SU-DHL-6 (cell line): ENCODE results near the gene CADM4.

Experiments used
- H2AFZ ChIP-seq: fragments of 200-600 bp; sonication (generic); 2 replicates; pipeline ENCODE4 v1.6.1; 2014; ENCODE audit warnings: low read depth, mild to moderate bottlenecking, moderate library complexity, mixed read lengths, antibody characterized with exemption, low read length; ENCODE audit not compliant: severe bottlenecking
- H3F3A ChIP-seq: fragments of 200-600 bp; shearing (Covaris generic); 2 replicates; pipeline ENCODE4 v1.6.0; 2016; ENCODE audit warnings: antibody characterized with exemption, mild to moderate bottlenecking; ENCODE audit not compliant: insufficient read depth
- H3K27ac ChIP-seq: fragments of 200-600 bp; sonication (generic); 2 replicates; pipeline ENCODE4 v1.5.1; 2016; ENCODE audit warnings: low read depth, mild to moderate bottlenecking, low read length, moderate library complexity, mixed read lengths
- H3K27me3 ChIP-seq: fragments of 200-600 bp; sonication (generic), shearing (Covaris generic); 2 replicates; pipeline ENCODE4 v1.6.0; 2014; ENCODE audit warnings: mild to moderate bottlenecking, low read length
- H3K36me3 ChIP-seq: fragments of 200-600 bp; sonication (generic); 2 replicates; pipeline ENCODE4 v1.6.1; 2014; ENCODE audit warnings: mild to moderate bottlenecking, low read length, mixed read lengths
- H3K4me2 ChIP-seq: fragments of 300-600, 200-600 bp; shearing (Covaris generic), sonication (generic); 2 replicates; pipeline ENCODE4 v1.6.0; 2014; ENCODE audit warnings: low read length, low read depth, mild to moderate bottlenecking; ENCODE audit not compliant: poor library complexity, severe bottlenecking
- H3K4me3 ChIP-seq: fragments of 200-600 bp; sonication (generic); 2 replicates; pipeline ENCODE4 v1.5.1; 2014; ENCODE audit warnings: antibody characterized with exemption, low read length, mild to moderate bottlenecking, mixed read lengths; ENCODE audit not compliant: insufficient read depth, poor library complexity, severe bottlenecking
- H3K79me2 ChIP-seq: fragments of 200-600 bp; sonication (generic); 2 replicates; pipeline ENCODE4 v1.6.1; 2014; ENCODE audit warnings: mild to moderate bottlenecking, low read length, moderate library complexity; ENCODE audit not compliant: insufficient read depth
- H3K9ac ChIP-seq: fragments of 200-600 bp; sonication (generic); 2 replicates; pipeline ENCODE4 v1.7.0; 2014; ENCODE audit warnings: mild to moderate bottlenecking, low read length
- H3K9me2 ChIP-seq: fragments of 200-600 bp; sonication (generic); replicated peaks from 2 replicates; pipeline ENCODE4 v1.6.1; 2014; ENCODE audit warnings: low read length; ENCODE audit not compliant: insufficient read depth
- H3K9me3 ChIP-seq: fragments of 200-600 bp; sonication (generic); 2 replicates; pipeline ENCODE4 v1.6.1; 2014; ENCODE audit warnings: low read length, mixed read lengths; ENCODE audit not compliant: insufficient read depth
- H4K20me1 ChIP-seq: fragments of 200-600 bp; sonication (generic); 2 replicates; pipeline ENCODE4 v1.6.1; 2014; ENCODE audit warnings: low read depth, mild to moderate bottlenecking, antibody characterized with exemption, low read length, moderate library complexity, mixed read lengths
- CTCF ChIP-seq: fragments of 200-600 bp; sonication (generic); IDR thresholded peaks from one replicate; pipeline ENCODE4 v1.5.1; 2017; ENCODE audit warnings: antibody characterized with exemption, mild to moderate bottlenecking, low read length, moderate library complexity; ENCODE audit not compliant: insufficient read depth, poor library complexity, severe bottlenecking
- EZH2phosphoT487 ChIP-seq: fragments of 200-600 bp; sonication (generic), shearing (Covaris generic); conservative IDR thresholded peaks from 2 replicates; pipeline ENCODE4 v1.6.1; 2018; ENCODE audit warnings: mild to moderate bottlenecking, antibody characterized with exemption, low read length, moderate library complexity, mixed read lengths

CADM4 gene

DNA sequence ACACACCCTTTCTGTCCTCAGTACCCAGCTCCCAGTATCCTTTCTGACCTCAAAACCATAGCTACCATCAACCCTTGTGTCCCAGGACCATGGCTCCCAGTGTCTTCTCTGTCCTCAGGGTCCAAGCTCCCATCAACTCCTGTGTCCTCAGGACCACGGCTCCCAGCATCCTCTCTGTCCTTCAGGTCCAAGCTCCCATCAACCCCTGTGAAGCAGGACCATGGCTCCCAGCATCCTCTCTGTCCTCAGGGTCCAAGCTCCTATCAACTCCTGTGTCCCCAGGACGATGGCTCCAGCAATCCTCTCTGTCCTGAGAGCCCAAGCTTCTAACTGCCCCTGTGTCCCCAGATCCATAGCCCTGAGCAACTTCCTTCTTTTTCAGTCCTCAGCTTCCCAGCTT, 1.7 kb upstream of the CADM4 start:
- no peaks in the 10 kb centered on the region for H4K20me1 ChIP-seq
- no peaks in the 10 kb centered on the region for H3K27me3 ChIP-seq

DNA sequence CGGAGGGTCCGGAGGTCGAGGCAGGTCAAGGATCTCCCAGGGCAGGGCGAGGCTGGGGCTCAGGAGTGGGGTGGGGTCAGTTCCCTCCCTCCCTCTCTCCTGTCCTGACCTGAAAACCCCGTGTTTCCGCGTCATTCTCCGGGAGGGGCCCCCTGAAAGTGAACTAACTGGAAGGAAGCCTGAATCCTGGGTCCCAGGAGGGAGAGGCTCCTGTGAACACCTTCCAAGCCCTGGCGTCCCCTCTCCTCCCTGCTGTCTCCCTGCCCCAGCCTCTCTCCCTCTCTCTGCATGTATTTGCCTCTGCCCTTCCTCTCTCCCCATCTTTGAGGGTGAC, 741 bp upstream of the CADM4 start:
- no peak for TF ChIP-seq CTCF
- TF ChIP-seq EZH2phosphoT487: no peak
- no peaks in the 10 kb centered on the region for H3K27me3 ChIP-seq
- H3K79me2 ChIP-seq: no peaks in the 10 kb centered on the region
- H3K36me3 ChIP-seq: no peaks in the 10 kb centered on the region
- no peaks in the 10 kb centered on the region for H3F3A ChIP-seq
- no peak overlapping the region for H3K4me3 ChIP-seq
- H3K9me3 ChIP-seq: no peaks in the 10 kb centered on the region
- no peak overlapping the region for H2AFZ ChIP-seq
- H3K27ac ChIP-seq: no peak overlapping the region
- no peaks in the 10 kb centered on the region for H4K20me1 ChIP-seq
- peak overlapping the region; percentile 35 for H3K4me2 ChIP-seq
- no peak overlapping the region for H3K9ac ChIP-seq
- no peaks in the 10 kb centered on the region for H3K9me2 ChIP-seq

More for the DNA sequence above, 1.7 kb upstream of the CADM4 start:
- Histone ChIP-seq H3K9ac (no peak overlapping the region), H3K79me2 (no peaks in the 10 kb centered on the region), H3F3A (no peaks in the 10 kb centered on the region), H3K4me3 (no peak overlapping the region), H3K27ac (no peak overlapping the region), H3K9me3 (no peaks in the 10 kb centered on the region), H3K4me2 (no peak overlapping the region), H3K36me3 (no peaks in the 10 kb centered on the region), H3K9me2 (no peaks in the 10 kb centered on the region), H2AFZ (no peak overlapping the region)
- TF ChIP-seq EZH2phosphoT487 (no peak), CTCF (no peak)

GRCh38 chr19:43638995-43639518, 593 bp downstream of the CADM4 start:
- no peak overlapping the region for H3K4me2 ChIP-seq
- H3K4me3 ChIP-seq: no peak overlapping the region
- no peaks in the 10 kb centered on the region for H4K20me1 ChIP-seq
- H3K27ac ChIP-seq: no peak overlapping the region
- no peak overlapping the region for H2AFZ ChIP-seq
- H3K27me3 ChIP-seq: no peaks in the 10 kb centered on the region
- TF ChIP-seq CTCF (no peak), EZH2phosphoT487 (no peak)
- H3K9ac ChIP-seq: no peak overlapping the region
- no peaks in the 10 kb centered on the region for H3K36me3 ChIP-seq
- no peaks in the 10 kb centered on the region for H3K9me2 ChIP-seq
- H3K9me3 ChIP-seq: no peaks in the 10 kb centered on the region
- no peaks in the 10 kb centered on the region for H3F3A ChIP-seq
- H3K79me2 ChIP-seq: no peaks in the 10 kb centered on the region
